Retina (tissue), 1 donor: Measurements from ENCODE around the gene C5orf15.
"Not testable (repeated sequence)": the region's sequence is repeated elsewhere in the genome, so short reads cannot be mapped to it uniquely, and the experiment has no call there.

Experiments used
- DNase-seq: peaks from one replicate; pipeline ENCODE4 v3.0.0-alpha.2; 2016

C5orf15 gene

DNA sequence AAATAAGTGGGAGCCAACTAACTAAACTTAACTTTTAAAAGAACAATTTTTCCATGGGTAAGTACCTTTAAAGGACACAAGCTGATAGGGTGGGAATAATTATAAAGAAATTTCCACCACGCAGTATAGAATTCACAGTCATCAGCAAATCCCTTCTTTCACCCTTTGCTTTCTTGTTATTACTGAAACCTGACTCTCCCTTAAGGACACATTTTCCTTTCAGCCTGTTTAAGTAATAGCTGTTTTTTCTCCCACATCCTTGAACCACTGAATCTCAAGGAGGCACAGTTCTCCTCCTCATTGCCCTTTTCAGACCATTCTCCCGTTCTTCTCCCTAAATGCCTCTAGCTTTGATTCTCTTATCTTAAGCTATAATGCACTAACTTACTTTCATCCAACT lies 6.3 kb downstream of the C5orf15 start:
- no peak for DNase-seq

DNA sequence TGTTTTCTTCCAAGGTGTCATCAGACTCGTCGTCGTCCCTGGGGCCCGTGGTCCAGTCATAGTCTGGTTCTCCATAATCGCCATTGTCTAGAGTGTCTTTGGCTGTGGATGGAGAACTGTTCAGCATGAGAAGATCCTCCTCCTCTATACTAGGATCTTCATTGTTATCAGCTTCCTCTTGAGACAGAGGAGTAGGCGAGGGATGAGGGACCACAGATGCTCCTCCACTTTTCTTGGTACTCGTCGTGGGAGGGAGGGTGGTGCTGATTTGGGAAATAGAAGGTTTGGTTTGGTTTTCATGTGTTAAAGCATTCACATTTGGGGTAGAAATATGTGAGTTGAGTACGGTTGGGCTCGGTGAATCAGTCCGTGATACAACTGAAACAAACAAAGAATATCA lies 8.8 kb downstream of the C5orf15 start:
- DNase-seq, result no peak

DNA sequence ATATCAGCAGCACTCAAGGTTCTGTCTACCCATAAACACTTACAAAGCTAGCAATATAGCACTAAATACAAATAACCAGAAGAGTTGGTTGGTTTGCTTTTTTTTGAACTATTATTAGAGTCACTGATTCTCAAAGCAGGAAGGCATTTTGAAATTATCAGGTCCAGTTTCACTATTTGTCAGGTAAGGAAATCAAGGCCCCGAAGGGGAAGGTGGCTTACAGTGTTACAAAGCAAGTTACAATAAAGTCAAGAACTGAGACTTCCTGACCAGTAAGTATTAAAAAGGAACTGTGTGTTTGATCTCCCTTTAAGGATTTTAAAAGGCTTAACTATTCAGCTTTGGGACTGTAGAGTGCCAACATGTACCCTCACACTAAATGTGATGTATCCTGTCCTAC lies 10.8 kb downstream of the C5orf15 start:
- DNase-seq, result no peak

DNA sequence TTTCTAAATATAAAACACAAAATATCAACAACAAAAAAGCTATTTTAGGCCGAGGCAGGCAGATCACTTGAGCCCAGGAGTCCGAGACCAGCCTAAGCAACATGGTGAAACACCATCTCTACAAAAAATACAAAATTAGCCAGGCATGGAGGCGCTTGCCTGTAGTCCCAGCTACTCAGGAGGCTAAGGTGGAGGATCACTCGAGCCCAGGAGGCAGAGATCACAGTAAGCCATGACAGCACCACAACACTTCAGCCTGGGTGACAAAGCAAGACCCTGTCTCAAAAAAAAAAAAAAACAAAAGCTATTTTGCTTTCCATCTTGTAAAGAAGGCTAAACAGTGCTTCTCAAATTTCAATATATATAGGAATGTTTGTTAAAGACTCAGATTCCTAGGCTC lies 11.3 kb downstream of the C5orf15 start:
- no peak for DNase-seq

DNA sequence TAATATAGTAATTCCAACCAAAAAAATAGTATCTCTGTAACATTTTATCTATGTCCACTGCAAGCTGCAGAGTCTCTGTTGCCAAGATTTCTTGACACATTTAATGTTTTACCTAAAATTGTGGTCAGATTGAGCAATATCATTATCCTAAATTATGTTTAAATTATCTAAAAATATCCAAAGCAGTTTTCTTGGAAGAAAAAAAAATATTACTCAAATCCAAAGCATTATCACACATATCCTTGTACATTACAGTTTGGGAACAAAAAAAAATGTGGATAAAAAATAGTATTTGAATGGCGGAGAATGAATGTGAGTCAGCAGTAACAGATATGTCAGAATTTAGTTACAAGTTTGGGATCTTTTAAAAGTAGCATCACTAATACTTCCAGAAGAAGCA lies 12.2 kb downstream of the C5orf15 start:
- not testable (repeated sequence) for DNase-seq

GRCh38 chr5:133953568-133954145 lies 14.8 kb downstream of the C5orf15 start:
- no peak for DNase-seq

DNA sequence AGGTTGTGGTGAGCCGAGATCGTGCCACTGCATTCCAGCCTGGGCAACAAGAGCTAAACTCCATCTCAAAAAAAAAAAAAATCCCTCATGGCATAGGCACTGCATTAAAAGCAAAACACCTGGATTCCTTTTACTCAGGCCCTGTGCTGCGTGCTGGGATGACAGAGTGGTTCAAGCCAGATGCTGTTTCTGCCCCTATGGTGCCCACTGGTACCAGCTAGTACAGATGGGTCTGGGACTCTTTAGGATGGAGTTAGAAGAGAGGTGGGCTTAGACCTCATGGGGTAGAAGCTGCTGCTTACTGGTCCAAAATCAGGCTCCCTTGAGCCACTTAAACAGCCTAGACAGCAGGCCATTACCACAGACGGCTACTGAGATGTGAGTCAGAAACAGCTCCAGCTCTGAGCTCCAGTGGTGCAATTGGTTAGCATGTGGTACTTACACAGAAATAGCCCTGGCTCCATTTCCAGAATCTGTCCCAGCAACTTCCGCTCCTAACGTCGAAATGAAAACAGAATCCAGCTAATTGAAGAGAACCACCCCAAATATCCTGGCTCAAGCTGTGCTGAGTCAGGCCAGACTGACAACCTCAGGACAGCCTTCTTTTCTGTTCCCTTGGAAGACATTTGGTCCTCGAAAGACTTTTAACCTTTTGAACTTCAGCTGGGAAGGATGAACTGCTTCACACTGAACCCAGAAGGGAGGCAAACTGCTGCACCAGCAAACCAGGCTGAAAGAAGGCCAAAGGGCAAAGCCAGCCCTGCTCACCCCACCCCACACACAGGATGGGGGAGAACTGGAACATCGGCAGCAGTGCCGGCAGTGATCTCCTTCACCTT lies 15.5 kb downstream of the C5orf15 start:
- no peak for DNase-seq

- DNase-seq, result no peak
Measured at GRCh38 chr5:133950821-133951612, 17.4 kb downstream of the C5orf15 start.

GRCh38 chr5:133948721-133949120 lies 19.7 kb downstream of the C5orf15 start:
- DNase-seq, result no peak

DNA sequence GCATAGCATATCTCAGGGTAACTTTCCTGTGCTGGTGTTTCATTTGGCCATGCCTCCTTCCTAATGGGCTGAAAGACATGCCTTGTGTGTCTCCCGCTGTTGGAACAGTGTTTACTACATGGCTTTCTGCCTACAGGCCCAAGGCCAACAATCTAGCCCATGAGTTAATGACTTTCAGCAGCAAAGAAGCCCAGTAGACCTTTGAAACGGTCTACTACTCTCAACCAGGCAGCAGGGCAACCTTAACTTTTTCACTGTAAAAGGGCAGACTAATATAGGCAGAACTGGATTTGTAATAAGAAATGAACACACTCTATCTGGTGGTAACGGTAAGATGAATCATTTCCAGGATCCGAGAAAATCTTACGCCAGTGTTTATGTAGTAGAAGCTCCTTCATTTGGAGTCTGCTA lies 21.0 kb downstream of the C5orf15 start:
- DNase-seq, result no peak

- DNase-seq, result no peak
Measured at GRCh38 chr5:133945568-133945967, 22.9 kb downstream of the C5orf15 start.

GRCh38 chr5:133944263-133945185 lies 23.9 kb downstream of the C5orf15 start:
- peak; percentile 77 for DNase-seq

GRCh38 chr5:133943475-133943817 lies 25.0 kb downstream of the C5orf15 start:
- DNase-seq, result no peak

DNA sequence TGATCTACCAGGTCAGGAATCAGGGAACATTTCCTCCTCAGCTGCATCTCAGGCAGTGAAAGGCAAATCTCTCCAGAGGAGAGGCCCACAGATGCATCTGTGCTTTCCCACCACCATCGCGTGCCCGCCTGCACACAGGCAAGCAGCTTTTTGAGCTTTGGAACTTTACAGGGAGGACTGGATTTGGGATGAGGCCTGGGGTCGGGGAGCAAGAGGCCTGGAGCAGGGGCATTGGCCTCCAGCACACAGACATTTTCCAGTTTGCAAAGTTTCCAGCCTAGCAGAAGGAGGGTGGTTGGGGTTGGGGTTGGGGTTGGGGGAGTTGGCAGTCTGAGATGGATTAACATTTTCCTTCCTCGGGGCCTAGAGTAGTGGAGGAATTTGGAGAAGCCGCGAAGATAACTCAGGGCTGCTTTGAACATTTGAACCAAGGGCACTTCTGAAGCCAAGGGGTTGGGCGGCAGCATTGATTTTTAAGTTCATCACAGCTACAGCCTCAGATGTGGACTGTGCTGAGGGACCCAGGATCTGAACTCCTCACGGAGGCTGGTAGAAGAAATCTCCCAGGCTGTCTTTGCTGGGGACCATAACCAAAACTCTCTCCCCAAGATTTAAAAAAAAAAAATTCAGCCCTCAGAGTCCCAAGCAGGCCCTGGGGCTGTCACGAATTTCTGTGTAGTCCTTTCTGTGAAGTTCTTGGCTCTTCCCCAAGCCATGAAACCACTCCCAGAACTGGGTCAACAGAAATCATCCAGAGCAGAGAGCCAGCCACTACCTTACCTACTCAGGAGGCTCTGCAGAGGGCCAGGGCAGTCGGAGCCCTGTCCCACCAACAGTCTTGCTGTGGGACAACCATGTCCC lies 25.6 kb downstream of the C5orf15 start:
- no peak for DNase-seq

DNA sequence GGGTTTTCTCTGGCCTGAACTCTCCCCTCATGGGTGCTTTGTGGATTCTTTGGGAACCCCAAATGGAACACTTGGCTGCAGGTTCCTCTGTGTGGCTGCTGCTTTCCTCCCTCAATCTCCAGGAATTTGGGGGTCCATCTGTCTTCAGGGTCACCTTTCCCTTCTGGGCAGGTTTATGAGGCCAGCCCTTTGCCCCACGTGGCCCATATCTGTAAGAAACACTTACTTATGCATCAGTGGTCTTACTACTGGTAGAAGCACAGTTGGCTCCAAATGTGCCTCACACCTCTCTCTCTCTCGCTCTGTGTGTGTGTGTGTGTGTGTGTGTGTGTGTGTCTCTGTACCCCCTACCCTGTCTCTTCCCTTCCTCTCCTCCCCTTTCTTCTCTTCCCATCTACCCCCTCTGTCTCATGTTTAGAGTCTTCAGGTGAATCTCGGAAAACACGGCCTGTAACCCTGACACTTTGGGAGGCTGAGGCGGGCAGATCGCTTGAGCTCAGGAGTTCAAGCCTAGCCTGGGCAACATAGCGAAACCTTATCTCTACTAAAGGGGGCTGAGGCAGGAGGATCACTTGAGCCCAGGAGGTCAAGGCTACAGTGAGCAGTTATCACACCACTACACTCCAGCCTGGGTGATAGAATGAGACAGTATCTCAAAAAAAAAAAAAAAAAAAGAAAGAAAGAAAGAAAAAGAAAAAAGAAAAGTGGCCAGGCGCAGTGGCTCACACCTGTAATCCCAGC lies 26.8 kb downstream of the C5orf15 start:
- DNase-seq, result no peak

GRCh38 chr5:133939668-133940067 lies 28.8 kb downstream of the C5orf15 start:
- no peak for DNase-seq

- DNase-seq, result no peak
Measured at GRCh38 chr5:133938929-133939328, 29.5 kb downstream of the C5orf15 start.

DNA sequence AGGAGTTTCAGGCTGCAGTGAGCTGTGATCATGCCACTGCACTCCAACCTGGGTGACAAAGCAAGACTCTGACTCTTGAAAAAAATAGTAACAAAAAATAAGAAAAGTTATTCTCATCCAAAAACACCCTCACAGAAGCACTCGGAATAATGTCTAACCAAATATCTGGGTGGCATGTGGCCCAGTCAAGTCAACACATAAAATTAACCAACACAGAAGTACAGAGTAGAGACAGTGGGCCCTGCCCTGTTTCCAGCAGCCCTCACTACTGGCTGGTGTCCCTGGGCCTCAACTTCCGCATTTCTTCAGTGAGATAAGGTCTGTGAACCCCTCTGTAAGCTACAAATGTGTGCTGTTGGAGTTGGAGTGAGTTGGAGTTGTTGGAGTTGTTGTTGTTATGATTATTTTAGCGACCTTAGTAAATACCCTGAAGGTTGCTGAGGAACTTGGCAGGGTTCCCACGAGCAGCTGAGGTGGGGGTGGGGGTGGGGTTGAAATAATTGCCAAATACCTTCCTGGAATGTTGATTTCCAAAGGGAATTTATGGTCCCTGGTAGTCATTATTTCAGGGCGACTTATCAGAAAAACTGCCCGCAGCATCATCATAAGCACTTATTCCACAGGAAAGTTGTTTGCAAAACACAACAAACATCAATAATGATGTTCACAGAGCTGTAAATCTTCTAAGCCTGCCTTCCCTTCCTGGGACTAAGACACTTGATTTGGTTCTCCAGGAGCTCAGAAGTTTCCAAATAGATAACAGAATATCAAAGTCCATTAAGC lies 30.2 kb downstream of the C5orf15 start:
- no peak for DNase-seq

DNA sequence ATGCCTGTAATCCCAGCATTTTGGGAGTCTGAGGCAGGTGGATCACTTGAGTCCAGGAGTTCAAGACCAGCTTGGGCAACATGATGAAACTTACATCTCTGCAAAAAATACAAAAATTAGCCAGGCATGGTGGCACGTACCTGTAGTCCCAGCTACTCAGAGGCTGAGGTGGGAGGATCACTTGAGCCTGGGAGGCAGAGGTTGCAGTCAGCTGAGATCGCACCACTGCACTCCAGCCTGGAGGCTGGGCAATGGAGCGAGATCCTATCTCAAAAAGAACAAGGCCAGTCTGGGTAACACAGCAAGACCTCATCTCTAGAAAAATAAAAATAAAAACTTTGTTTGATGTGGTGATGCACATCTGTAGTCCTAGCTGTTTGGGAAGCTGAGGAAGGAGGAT lies 30.8 kb downstream of the C5orf15 start:
- not testable (repeated sequence) for DNase-seq

DNA sequence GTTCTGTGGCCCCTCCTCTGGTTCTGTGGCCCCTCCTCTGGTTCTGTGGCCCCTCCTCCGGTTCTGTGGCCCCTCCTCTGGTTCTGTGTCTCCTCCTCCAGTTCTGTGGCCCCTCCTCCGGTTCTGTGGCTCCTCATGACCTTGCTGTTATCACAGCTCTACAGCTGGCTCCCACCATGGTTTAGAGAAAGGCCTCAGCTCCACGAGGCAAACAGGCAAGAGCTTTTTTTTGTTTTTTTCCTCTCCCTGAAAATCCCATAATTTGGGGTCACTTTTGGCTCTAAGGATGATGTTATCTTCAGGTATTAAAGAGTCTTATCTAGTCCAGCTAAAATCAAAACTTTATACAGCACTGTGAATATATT lies 31.8 kb downstream of the C5orf15 start:
- DNase-seq, result no peak
